H1 (cell line): Measurements from ENCODE around the gene TPPP. TPM values are rescaled to one million over a fixed set of nuclear protein-coding genes. Genes with fewer than 3 reads are reported as not detected.

ENCODE experiments used
- ATF3 ChIP-seq: IDR thresholded peaks from 2 replicates; pipeline ENCODE4 v1.6.1; 2011; ENCODE audit warnings: low read depth, mild to moderate bottlenecking, low read length; ENCODE audit not compliant: insufficient read depth
- HDAC6 ChIP-seq: IDR thresholded peaks from one replicate; pipeline ENCODE4 v1.7.1; 2012; ENCODE audit warnings: low read depth, mild to moderate bottlenecking, inconsistent platforms, low read length, moderate library complexity
- KDM1A ChIP-seq: fragments of 200-600, 300-600 bp; sonication (generic); IDR thresholded peaks from 2 replicates; pipeline ENCODE4 v1.7.1; 2016; ENCODE audit warnings: mild to moderate bottlenecking, low read length, borderline replicate concordance
- SIN3A ChIP-seq, 2 experiments: IDR thresholded peaks in 1 of 2; conservative IDR thresholded peaks in 1 of 2; 2 replicates each; pipeline ENCODE4 v1.6.1; 2011 to 2012; ENCODE audit warnings: low read length in 2 of 2, improper control_type of control experiment in 1 of 2, low read depth in 1 of 2, mild to moderate bottlenecking in 1 of 2
- SRF ChIP-seq: IDR thresholded peaks from 2 replicates; pipeline ENCODE4 v1.6.1; 2011; ENCODE audit warnings: mild to moderate bottlenecking, low read depth, low read length, moderate library complexity
- polyA plus RNA-seq, 7 experiments: library from polyadenylated mRNA; depleted of rRNA in 3 of 7; stranded (reverse) in 5 of 7; unstranded in 2 of 7; fragments of >200 nt in 5 of 7; fragments of 200-250 nt in 2 of 7; gene quantifications; 1 replicate in 5 of 7; 2 replicates in 1 of 7; 4 replicates in 1 of 7; pipeline versions ENCODE4 v1.2.1 to v1.2.3, GENCODE V29; 2011 to 2013; ENCODE audit warnings: missing spikeins in 2 of 7, mixed read lengths in 2 of 7
- total RNA-seq: library from RNA; stranded (reverse); fragmentation: NEBNext Ultra II Directional; extraction: Animal tissue kit (Norgen Biotek cat#: 25700); gene quantifications from 2 replicates; pipeline ENCODE4 v1.2.1, GENCODE V29; 2021
- TF ChIP-seq, protein P1 (sequence below): fragments of 300-600 bp; sonication (generic); IDR thresholded peaks from 2 replicates; pipeline ENCODE4 v1.7.1; 2012; ENCODE audit warnings: low read length, moderate library complexity, mild to moderate bottlenecking, inconsistent platforms; ENCODE audit not compliant: insufficient replicate concordance

The TPPP gene
- total and polyA plus RNA-seq, 2 of the 8 experiments (the other 6 are each of a cell fraction or from before 2014, with no cell fraction given), result 0.36 to 0.93 TPM

- TF ChIP-seq ATF3, result no peak
- no peak for TF ChIP-seq KDM1A
- no peak for TF ChIP-seq SRF
- no peak for TF ChIP-seq SIN3A (conservative IDR thresholded peaks at IDR 0.05 in 1 of 2, IDR thresholded peaks at IDR 0.05 in 1 of 2; ENCODE audit: low read depth in 1 of 2, low read length in 2 of 2)
- no peak for TF ChIP-seq HDAC6
- TF ChIP-seq, protein P1, sequence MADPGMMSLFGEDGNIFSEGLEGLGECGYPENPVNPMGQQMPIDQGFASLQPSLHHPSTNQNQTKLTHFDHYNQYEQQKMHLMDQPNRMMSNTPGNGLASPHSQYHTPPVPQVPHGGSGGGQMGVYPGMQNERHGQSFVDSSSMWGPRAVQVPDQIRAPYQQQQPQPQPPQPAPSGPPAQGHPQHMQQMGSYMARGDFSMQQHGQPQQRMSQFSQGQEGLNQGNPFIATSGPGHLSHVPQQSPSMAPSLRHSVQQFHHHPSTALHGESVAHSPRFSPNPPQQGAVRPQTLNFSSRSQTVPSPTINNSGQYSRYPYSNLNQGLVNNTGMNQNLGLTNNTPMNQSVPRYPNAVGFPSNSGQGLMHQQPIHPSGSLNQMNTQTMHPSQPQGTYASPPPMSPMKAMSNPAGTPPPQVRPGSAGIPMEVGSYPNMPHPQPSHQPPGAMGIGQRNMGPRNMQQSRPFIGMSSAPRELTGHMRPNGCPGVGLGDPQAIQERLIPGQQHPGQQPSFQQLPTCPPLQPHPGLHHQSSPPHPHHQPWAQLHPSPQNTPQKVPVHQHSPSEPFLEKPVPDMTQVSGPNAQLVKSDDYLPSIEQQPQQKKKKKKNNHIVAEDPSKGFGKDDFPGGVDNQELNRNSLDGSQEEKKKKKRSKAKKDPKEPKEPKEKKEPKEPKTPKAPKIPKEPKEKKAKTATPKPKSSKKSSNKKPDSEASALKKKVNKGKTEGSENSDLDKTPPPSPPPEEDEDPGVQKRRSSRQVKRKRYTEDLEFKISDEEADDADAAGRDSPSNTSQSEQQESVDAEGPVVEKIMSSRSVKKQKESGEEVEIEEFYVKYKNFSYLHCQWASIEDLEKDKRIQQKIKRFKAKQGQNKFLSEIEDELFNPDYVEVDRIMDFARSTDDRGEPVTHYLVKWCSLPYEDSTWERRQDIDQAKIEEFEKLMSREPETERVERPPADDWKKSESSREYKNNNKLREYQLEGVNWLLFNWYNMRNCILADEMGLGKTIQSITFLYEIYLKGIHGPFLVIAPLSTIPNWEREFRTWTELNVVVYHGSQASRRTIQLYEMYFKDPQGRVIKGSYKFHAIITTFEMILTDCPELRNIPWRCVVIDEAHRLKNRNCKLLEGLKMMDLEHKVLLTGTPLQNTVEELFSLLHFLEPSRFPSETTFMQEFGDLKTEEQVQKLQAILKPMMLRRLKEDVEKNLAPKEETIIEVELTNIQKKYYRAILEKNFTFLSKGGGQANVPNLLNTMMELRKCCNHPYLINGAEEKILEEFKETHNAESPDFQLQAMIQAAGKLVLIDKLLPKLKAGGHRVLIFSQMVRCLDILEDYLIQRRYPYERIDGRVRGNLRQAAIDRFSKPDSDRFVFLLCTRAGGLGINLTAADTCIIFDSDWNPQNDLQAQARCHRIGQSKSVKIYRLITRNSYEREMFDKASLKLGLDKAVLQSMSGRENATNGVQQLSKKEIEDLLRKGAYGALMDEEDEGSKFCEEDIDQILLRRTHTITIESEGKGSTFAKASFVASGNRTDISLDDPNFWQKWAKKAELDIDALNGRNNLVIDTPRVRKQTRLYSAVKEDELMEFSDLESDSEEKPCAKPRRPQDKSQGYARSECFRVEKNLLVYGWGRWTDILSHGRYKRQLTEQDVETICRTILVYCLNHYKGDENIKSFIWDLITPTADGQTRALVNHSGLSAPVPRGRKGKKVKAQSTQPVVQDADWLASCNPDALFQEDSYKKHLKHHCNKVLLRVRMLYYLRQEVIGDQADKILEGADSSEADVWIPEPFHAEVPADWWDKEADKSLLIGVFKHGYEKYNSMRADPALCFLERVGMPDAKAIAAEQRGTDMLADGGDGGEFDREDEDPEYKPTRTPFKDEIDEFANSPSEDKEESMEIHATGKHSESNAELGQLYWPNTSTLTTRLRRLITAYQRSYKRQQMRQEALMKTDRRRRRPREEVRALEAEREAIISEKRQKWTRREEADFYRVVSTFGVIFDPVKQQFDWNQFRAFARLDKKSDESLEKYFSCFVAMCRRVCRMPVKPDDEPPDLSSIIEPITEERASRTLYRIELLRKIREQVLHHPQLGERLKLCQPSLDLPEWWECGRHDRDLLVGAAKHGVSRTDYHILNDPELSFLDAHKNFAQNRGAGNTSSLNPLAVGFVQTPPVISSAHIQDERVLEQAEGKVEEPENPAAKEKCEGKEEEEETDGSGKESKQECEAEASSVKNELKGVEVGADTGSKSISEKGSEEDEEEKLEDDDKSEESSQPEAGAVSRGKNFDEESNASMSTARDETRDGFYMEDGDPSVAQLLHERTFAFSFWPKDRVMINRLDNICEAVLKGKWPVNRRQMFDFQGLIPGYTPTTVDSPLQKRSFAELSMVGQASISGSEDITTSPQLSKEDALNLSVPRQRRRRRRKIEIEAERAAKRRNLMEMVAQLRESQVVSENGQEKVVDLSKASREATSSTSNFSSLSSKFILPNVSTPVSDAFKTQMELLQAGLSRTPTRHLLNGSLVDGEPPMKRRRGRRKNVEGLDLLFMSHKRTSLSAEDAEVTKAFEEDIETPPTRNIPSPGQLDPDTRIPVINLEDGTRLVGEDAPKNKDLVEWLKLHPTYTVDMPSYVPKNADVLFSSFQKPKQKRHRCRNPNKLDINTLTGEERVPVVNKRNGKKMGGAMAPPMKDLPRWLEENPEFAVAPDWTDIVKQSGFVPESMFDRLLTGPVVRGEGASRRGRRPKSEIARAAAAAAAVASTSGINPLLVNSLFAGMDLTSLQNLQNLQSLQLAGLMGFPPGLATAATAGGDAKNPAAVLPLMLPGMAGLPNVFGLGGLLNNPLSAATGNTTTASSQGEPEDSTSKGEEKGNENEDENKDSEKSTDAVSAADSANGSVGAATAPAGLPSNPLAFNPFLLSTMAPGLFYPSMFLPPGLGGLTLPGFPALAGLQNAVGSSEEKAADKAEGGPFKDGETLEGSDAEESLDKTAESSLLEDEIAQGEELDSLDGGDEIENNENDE, result no peak
- TF ChIP-seq, all 59 proteins: peak for 0
Measured at GRCh38 chr5:675871-676698, 17.1 kb downstream of the TPPP start (continued).
